ENCODE measurements around the gene NLRP1.

Gene NLRP1

DNA sequence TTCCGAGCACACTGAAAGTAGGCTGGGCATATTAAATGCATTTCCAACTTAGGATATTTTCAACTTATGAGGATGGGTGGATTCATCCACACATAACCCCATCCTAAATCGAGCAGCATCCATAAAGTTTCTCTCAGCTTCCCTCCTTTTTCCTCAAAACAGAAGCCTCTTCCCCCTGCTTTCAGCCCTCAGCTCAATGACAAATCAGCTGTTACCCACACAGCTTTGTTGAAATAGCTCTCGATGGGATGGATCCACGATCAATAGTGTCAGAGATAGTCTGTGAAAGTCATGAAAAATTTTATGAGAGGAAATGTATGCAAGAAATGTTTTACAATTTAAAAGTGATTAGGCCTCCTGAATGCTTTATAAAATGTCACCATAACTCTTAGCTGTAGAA, 118.0 kb downstream of the NLRP1 start:
- no peak for DNase-seq

DNA sequence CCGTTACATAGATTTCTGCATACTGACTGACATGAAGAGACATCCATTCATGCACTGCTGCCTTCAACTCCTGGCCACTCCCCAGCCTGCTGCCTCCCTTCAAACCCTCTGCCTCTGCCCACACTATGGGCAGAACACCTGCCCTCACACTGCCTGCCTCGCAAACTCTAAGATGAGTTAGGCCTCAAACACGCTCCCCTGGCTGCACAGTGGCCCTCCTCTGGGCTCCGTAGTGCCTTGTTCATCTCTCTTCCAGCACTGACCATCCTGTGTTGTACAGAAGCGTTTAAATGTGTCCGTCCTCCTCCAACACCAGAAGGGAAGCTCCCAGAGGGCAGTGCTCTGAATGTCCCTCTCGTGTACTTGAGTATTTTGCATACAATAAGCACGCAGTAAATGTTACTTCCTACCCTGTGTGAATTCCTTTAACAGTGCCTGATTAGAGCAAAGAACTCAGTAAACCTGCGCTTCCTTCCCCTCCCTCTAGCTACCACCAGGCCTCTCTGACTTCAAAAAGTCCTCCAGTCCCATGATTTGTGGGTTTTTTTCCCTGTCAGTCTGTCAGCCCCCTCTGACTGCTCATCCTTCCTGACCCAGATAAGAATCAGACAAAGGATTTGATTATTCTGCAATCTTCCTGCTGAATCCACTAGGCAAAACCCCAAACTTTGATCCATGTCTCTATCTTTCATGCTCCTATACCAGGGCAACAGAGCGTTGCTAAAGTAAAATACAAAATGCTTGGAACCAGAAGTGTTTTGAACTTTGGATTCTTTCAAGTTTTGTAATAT, 119.4 kb downstream of the NLRP1 start:
- no peak for DNase-seq
